Measurements from ENCODE around the gene GATB. TPM values are rescaled to one million over a fixed set of nuclear protein-coding genes. Genes with fewer than 3 reads are reported as not detected.

GATB gene
- total RNA-seq, 1 experiment from 2014 or later = 21.2 TPM

GRCh38 chr4:151638295-151638858 is 122.4 kb downstream of the GATB start:
- Mint-ChIP-seq H3K9me3 (no peaks in the 10 kb centered on the region), H3K4me1 (peaks cover 3 to 10% of the 10 kb centered on the region in 2 experiments; a peak in 3 of 4 replicates), H3K36me3 (ENCODE audit: insufficient read depth in 1 of 3, low read depth in 3 of 3) (peaks cover 0 to 9% (median 0%) of the 10 kb centered on the region in 3 experiments; a peak in 5 of 7 replicates), H3K27me3 (ENCODE audit: low read depth) (no peaks in the 10 kb centered on the region), H3K4me3 (no peak overlapping the region), H3K27ac (no peak overlapping the region)
- Histone ChIP-seq H2BK120ac (ENCODE audit: low read depth, low read length, poor library complexity, severe bottlenecking) (no peak overlapping the region), H4K8ac (replicated peaks; ENCODE audit: insufficient read length, low read depth, low read length) (no peak overlapping the region), H3K27ac (ENCODE audit: insufficient read length, low read depth, low read length) (no peak overlapping the region), H2BK20ac (ENCODE audit: low read depth, low read length, poor library complexity, severe bottlenecking) (no peak overlapping the region), H2BK5ac (ENCODE audit: insufficient read length, low read length) (no peak overlapping the region), H3K27me3 (ENCODE audit: insufficient read depth, low read length) (no peaks in the 10 kb centered on the region), H2AFZ (ENCODE audit: low read length) (no peak overlapping the region), H3K14ac (ENCODE audit: insufficient read depth, low read length) (no peak overlapping the region), H3K79me1 (ENCODE audit: insufficient read depth, low read depth, low read length, poor library complexity, severe bottlenecking) (no peaks in the 10 kb centered on the region), H3K9me3 (ENCODE audit: control insufficient read depth, low read depth, low read length) (no peaks in the 10 kb centered on the region), H3K4me2 (ENCODE audit: insufficient read depth, insufficient read length, low read length) (no peak overlapping the region), H2AK5ac (ENCODE audit: insufficient read length, low read length) (no peak overlapping the region), H4K91ac (ENCODE audit: insufficient read length, low read depth, low read length) (no peak overlapping the region), H4K5ac (ENCODE audit: insufficient read length, low read depth, low read length) (no peak overlapping the region), H3K23me2 (ENCODE audit: insufficient read length, low read depth, low read length, poor library complexity, severe bottlenecking) (no peaks in the 10 kb centered on the region), H3T11ph (ENCODE audit: low read length) (no peak overlapping the region), H3K9ac (ENCODE audit: extremely low read depth, insufficient read length, low read length) (no peak overlapping the region), H2BK12ac (ENCODE audit: insufficient read length, low read depth, low read length) (no peak overlapping the region), H3K79me2 (ENCODE audit: insufficient read depth, low read length) (no peaks in the 10 kb centered on the region), H3K18ac (ENCODE audit: insufficient read length, low read depth, low read length) (no peak overlapping the region), H2BK15ac (ENCODE audit: low read depth, low read length) (no peak overlapping the region), H3K4me1 (ENCODE audit: insufficient read depth, low read length) (no peaks in the 10 kb centered on the region), H4K20me1 (ENCODE audit: control insufficient read depth, insufficient read depth, insufficient read length) (no peaks in the 10 kb centered on the region), H3K4ac (ENCODE audit: low read depth, low read length) (no peak overlapping the region), H3K23ac (ENCODE audit: insufficient read length, low read depth, low read length) (no peak overlapping the region), H3K56ac (ENCODE audit: insufficient read length, low read depth, low read length) (no peak overlapping the region)
- TF ChIP-seq CTCF (conservative IDR thresholded peaks at IDR 0.05) = no peak
- WGBS (ENCODE audit: extremely low coverage, insufficient read length, low lambda C conversion rate) = no CpG with 5 or more reads among the region's 1 CpG
- DNase-seq = no peak

Data from H9 (cell line).